Measurements from ENCODE around the gene USP15. TPM values are rescaled to one million over a fixed set of nuclear protein-coding genes. Genes with fewer than 3 reads are reported as not detected.

The USP15 gene
- total and polyA plus RNA-seq, 2 of the 8 experiments (the other 6 are each of a cell fraction or from before 2014, with no cell fraction given): 12.7 to 38.6 TPM

- Histone ChIP-seq H2BK12ac (ENCODE audit: low read depth, low read length) (no peak overlapping the region; the same call in 1 of the 2 replicates), H2BK20ac (ENCODE audit: low read length) (no peak overlapping the region), H2BK120ac (replicated peaks; ENCODE audit: low read depth, low read length) (no peak overlapping the region), H4K8ac (ENCODE audit: extremely low read depth, insufficient read depth, low read length) (no peak overlapping the region), H2AFZ (ENCODE audit: low read length) (no peak overlapping the region), H4K20me1 (replicated peaks in 1 of 2; ENCODE audit: control insufficient read depth in 1 of 2, insufficient read depth in 2 of 2, low read length in 2 of 2) (peaks cover 0 to 2% of the 10 kb centered on the region in 2 experiments), H3K56ac (replicated peaks; ENCODE audit: insufficient read length, low read depth, low read length) (no peak overlapping the region), H3K4me3 (ENCODE audit: extremely low read depth in 1 of 4, insufficient read depth in 2 of 4, low read depth in 3 of 4, low read length in 4 of 4) (no peak overlapping the region), H3K27me3 (replicated peaks in 1 of 4; ENCODE audit: control insufficient read depth in 3 of 4, extremely low read depth in 1 of 4, insufficient read depth in 3 of 4, low read length in 3 of 4) (no peaks in the 10 kb centered on the region), H3K18ac (ENCODE audit: extremely low read depth, low read length) (peak overlapping the region; percentile 36; the same call in 1 of the 2 replicates), H3K4me1 (replicated peaks in 1 of 4; ENCODE audit: control insufficient read depth in 3 of 4, insufficient read depth in 4 of 4, low read length in 3 of 4) (peaks cover 0 to 11% (median 6%) of the 10 kb centered on the region in 4 experiments; a peak in 6 of 7 replicates), H2AK5ac (ENCODE audit: low read depth, low read length) (0 out of 2 replicates have a peak overlapping the region, but pooled peaks have one; percentile 0), H3K79me2 (ENCODE audit: control insufficient read depth in 1 of 2, insufficient read depth in 2 of 2, low read length in 2 of 2) (peaks cover 3 to 62% of the 10 kb centered on the region in 2 experiments), H4K5ac (ENCODE audit: insufficient read length, low read depth, low read length) (no peak overlapping the region), H3K36me3 (ENCODE audit: control insufficient read depth in 2 of 4, insufficient read depth in 4 of 4, low read length in 3 of 4) (no peaks in the 10 kb centered on the region; a peak in 1 of 8 replicates), H3K79me1 (ENCODE audit: low read depth, low read length) (peaks cover 2% of the 10 kb centered on the region), H2BK15ac (ENCODE audit: low read length) (no peak overlapping the region), H3K23ac (ENCODE audit: insufficient read length) (no peak overlapping the region), H3K9me3 (ENCODE audit: insufficient read depth in 2 of 2, low read depth in 1 of 2, low read length in 1 of 2) (no peaks in the 10 kb centered on the region), H3K4me2 (ENCODE audit: insufficient read depth in 1 of 2, low read depth in 2 of 2, low read length in 2 of 2) (no peak overlapping the region), H3K27ac (ENCODE audit: low read depth, low read length) (no peak overlapping the region), H4K91ac (replicated peaks; ENCODE audit: insufficient read length, low read length) (no peak overlapping the region), H3K9ac (replicated peaks in 1 of 4; ENCODE audit: extremely low read depth in 1 of 4, low read depth in 3 of 4, low read length in 3 of 4) (no peak overlapping the region), H3K4ac (replicated peaks; ENCODE audit: insufficient read length, low read depth, low read length) (no peak overlapping the region), H2BK5ac (ENCODE audit: low read depth, low read length) (no peak overlapping the region; the same call in 1 of the 2 replicates), H3K14ac (ENCODE audit: insufficient read length) (no peak overlapping the region), H3K23me2 (ENCODE audit: low read depth, low read length) (no peaks in the 10 kb centered on the region)
- no peak for FAIRE-seq
- DNase-seq (ENCODE audit: low read depth in 1 of 2, low spot score in 2 of 2): no peak
- ChIA-PET POLR2A (ENCODE audit: partially characterized antibody) (no interaction called here), CTCF (ENCODE audit: partially characterized antibody) (interaction anchor here (0.8 to 1.3 kb wide), 2 partner anchors 20 to 83 kb away, joined by 3 read pairs; no protein-coding TSS in a partner anchor)
- 65% methylated on average over 2 of the region's 2 CpGs; no CpG with 5 or more reads in 1 of the 2 experiments for WGBS, 2 experiments (ENCODE audit: extremely low coverage in 1 of 2, insufficient coverage in 1 of 2, insufficient read length in 1 of 2, insufficient replicate concordance in 2 of 2, low coverage in 1 of 2, low lambda C conversion rate in 2 of 2, missing lambda C conversion rate in 1 of 2)
- TF ChIP-seq CTBP2 (IDR thresholded peaks at IDR 0.05; ENCODE audit: borderline replicate concordance, insufficient read depth, insufficient read length, low read length) (no peak), MAX (IDR thresholded peaks at IDR 0.05) (no peak), JUND (IDR thresholded peaks at IDR 0.05; ENCODE audit: low read length) (no peak), NANOG (IDR thresholded peaks at IDR 0.05; ENCODE audit: insufficient read depth, low read depth, low read length, poor library complexity, severe bottlenecking) (no peak), BCL11A (IDR thresholded peaks at IDR 0.05; ENCODE audit: low read depth in 2 of 2, low read length in 2 of 2) (no peak), BRCA1 (IDR thresholded peaks at IDR 0.05; ENCODE audit: low read depth, low read length) (no peak), CEBPB (IDR thresholded peaks at IDR 0.05; ENCODE audit: low read depth, low read length) (no peak), CHD1 (IDR thresholded peaks at IDR 0.05; ENCODE audit: low read depth, low read length) (no peak), POU5F1 (IDR thresholded peaks at IDR 0.05; ENCODE audit: low read depth, low read length) (no peak), MAFK (IDR thresholded peaks at IDR 0.05; ENCODE audit: low read depth, low read length) (no peak)
Measured at GRCh38 chr12:62291864-62292760, 31.9 kb downstream of the USP15 start.

Data from H1 (cell line).